GM19025 (cell line): ENCODE data around the gene DPEP3.
A peak's percentile ranks its signal among the peaks of the same experiment; 100 is the strongest.
"Not testable (repeated sequence)": the region's sequence is repeated elsewhere in the genome, so short reads cannot be mapped to it uniquely, and the experiment has no call there.

ENCODE experiments used
- ATAC-seq: cut with Tn5 transposase; IDR thresholded peaks from one replicate; pipeline ENCODE4 v1.9.1; 2021; ENCODE audit warnings: mild to moderate bottlenecking, low read depth, moderate library complexity; ENCODE audit not compliant: unreplicated experiment

Gene DPEP3

DNA sequence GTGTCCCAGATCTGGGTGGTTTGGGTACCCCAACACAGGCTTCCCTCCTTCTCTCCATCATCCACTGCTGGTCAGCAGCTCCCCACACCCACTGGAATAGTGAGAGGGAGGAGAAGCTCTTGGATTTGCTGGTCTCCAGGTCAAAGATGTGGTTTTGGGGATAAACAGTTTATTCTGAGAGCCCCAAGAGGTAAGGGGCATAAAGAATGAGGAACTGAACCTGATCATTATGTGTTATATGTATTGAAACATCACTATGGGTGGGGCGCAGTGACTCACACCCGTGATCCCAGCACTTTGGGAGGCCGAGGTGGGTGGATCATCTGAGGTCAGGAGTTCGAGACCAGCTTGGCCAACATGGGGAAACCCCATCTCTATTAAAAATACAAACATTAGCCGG lies 15.1 kb upstream of the DPEP3 start:
- ATAC-seq: no peak

DNA sequence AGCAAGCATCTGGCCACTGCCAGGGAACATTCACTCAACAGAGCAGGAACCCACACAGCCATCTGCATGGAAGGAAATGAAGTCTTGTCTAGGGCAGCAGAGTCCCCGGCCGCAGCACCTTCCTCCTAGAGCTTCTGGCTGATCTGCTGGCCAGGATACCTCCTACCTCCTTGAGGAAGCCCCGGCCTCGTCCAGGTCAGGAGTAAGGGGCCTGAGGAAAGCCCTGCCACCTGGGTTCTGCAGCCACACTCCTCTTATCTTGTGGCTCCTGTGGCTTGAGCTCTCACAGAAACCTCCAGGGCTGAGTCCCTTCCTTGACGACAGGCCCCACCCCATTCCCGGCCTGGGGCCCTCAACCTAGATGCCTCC lies 13.7 kb upstream of the DPEP3 start:
- ATAC-seq: not testable (repeated sequence)

DNA sequence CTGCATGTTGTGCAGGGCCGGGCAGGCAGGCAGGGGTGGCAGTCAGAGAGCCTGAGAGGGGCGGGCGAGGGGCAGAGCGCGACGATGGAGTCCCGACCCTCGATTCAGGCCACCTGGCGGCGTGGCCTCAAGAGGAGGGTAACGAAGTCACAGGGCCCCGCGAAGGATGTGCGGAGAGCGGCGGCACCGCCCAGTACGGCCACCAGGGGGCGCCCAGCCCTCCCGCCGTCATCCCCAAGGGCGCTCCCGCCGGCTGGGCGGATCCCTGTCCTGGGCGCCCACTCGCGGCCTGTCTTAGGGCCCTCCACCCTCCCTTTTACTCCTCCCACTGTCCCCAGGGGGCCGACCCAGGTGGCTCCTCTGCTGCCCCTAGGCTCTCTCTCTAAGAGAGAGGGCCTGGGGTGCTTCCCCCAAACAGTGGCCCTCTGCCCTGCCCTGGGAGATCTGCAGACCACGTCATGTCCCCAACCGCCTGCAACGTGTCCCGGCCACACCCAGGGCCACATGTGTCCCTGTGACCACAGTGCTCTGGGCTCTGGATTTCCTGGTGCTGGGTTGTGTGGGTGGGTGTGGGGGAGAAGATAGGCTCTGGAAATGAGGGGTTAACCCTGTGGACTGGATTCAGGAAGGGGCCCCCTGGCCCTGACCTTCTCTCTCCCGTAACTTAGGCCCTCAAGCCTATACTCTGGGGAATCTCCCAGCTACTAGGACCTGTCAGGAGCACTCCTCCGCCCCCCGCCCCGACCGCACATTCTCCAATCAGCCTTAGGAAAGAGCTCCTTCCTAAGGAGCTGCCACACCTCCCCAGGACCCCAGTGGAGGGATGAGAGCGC lies 13.1 kb upstream of the DPEP3 start:
- peak; percentile 61 for ATAC-seq

DNA sequence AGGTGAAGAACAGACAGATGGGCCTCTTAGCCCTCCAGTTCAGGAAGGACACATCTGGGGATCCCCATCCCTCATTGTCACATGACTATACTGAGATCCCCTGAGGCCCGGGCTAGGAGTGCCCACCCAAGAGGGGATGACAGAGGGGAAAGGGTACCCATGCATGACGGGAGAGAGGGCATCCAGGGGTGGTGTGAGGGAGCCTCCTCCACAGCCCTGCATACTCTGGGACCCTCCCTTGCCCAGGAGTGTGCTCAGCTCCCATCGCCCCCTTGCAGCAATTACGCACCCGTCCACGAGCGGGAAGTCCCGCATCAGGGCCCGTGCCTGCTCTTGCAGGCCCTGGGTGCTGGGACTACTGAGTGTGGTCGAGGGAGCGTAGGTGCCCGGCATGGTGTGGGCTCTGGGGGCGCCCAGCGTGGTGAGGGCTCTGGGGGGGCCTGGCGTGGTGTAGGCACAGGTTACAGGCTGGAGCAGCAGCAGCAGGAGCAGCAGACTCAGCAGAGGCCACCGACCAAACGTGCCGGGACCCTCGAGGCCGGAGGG lies 12.4 kb upstream of the DPEP3 start:
- ATAC-seq: no peak

DNA sequence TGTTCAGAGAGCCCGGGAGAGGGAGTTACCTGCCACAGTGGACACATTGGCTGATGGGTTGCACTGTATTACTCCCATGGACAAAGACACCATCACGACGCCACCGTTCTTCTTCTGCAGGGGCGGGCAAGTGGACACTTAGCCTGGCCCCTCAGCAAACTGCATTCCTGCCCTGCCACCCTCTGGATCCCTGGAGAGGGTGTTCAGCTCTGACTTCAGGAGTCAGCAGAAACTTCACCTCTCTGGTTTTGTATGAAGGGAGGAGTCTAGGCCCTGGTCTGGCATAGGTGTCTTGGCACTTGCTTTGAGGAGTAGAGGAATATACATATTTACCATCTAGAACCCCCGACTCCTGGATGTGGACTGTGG lies 9.7 kb upstream of the DPEP3 start:
- no peak for ATAC-seq

DNA sequence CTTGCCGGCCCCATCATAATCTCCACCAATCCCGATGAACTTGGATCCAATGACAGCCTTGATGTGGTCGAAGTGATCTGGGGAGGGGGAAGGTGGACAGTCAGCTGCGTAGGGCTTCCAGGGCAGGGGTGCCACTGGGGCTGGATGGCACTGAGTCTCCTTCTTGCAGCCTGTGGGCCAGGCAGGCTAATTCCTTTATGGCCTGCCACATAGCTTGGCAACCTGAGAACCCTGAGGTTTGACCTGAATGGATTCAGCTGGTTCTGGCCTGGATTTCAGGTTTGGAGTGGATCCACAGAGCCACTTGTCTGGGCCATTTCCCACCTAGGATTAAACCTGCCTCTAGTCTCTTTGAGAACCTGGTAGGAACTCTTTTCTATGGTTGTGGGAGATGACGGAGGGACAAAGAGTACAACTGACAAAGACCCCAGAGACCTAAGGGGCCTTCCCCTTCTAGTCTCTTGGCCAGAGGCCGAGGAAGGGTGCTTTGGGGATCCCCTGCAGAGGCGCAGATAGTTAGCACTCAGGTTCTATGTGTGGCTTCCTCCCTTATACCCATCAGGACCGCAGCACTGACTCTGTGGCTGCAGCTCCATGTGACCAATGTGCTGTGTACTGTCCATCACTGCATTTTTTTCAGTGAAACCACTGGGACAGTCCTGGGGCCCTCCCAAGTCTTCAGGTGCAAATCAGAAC lies 9.2 kb upstream of the DPEP3 start:
- no peak for ATAC-seq

DNA sequence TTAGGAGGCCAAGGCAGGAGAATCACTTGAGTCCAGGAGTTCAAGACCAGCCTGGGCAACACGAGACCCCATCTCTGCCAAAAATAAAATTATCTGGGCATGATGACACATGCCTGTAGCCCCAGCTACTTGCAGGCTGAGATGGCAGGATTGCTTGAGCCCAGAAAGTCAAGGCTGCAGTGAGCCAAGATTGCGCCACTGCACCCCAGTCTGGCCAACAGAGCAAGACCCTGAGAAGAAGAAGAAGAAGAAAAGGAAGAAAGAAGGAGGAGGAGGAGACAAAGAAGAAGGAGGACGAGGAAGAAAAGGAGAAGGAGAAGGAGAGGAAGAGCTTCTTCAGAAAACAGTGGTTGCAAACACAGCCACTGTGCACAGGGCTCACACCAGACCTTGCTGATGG lies 8.4 kb upstream of the DPEP3 start:
- ATAC-seq: no peak

DNA sequence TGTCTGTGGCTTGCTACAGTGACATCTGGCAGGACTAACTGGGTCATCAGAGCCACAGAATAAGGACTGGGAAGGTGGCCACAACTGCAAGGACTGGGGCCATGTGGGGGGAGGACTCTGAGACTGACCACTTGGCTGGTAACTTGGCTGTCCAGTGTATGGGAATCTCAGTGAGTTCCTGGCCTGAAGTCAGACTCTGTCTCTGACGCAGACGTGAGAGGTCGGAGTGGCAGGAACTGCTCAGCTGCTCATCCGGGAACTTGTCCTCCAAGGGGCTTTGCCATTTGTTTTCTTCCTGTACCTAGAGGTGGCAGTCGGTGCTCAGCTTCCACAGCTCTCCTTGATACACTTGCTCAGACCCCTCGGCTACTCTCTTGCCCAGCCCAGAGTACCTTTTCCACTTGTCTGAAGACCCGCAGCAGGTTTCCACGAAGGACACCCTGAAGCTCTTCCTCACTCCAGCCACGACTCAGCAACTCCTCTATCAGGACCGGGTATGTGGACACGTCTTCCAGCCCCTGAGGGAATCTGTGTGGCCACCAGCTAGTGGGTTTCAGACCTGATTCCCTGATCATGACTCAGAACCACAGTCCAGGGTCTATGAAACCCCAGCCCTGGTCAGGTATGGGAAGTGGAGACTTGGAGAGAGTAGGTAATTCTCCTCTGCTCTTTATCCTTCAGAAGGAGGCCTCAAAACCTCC lies 7.3 kb upstream of the DPEP3 start:
- ATAC-seq: no peak

DNA sequence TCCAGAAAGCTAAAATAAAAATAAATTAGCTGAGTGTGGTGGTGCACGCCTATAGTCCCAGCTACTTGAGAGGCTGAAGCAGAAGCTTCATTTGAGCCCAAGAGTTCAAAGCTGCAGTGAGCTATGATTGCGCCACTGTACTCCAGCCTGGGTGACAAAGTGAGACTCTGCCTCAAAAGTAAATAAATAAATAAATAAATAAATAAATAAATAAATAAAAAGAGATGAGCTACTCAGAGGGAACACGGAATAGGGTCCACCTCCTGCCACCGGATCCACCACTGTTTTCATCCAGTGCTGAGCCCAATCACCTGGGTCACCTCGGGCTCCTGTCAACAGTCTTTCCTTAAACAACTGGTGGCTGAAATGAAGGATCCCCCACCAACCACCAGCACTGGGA lies 6.7 kb upstream of the DPEP3 start:
- no peak for ATAC-seq

DNA sequence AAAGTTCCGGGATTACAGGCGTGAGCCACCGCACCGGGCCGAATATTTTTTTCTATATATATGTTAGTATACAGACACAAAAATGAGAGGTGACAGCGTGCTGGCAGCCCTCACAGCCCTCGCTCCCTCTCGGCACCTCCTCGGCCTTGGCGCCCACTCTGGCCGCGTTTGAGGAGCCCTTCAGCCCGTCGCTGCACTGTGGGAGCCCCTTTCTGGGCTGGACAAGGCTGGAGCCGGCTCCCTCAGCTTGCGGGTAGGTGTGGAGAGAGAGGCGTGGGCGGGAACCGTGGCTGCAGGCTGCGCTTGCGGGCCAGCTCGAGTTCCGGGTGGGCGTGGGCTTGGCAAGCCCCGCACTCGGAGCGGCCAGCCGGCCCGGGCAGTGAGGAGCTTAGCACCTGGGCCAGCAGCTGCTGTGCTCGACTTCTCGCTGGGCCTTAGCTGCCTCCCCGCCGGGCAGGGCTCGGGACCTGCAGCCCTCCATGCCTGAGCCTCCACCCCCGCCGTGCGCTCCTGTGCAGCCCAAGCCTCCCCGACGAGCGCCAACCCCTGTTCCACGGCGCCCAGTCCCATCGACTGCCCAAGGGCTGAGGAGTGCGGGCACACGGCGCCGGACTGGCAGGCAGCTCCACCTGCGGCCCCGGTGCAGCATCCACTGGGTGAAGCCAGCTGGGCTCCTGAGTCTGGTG lies 1.9 kb upstream of the DPEP3 start:
- no peak for ATAC-seq

DNA sequence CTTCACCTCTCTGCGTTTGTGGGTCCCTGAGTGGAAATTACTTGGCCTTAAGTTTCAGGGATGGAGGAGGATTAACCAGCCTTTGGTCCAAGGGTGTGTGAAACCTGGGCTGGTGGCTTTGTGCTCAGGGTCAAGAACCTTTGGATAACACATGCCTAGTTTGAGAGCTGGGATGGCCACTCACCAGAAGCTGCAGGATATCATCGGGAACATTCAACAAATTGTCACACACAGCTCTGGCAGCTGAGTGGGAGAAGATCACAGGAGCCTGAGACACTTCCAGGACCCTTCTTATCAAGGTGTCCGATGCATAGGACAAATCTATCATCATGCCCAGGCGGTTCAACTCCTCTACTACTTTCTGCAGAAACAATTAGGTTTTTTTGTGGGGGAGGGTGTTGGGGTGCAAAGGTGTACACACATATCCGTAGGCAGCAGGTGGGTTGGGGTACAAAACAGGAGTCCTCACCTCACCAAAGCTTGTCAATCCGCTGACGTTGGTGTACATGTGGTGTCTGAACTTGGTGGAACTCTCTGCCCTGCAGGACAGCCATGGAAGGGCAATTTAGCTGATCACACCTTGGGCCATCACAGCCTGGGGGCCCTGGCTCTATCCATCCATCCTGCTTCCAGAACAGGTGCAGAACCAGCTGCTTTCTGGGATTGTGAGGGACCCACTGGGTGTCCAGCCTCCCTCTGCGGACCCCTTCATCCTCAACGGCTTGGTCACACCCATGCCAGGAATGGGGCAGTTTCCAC lies 2.7 kb downstream of the DPEP3 start:
- no peak for ATAC-seq

DNA sequence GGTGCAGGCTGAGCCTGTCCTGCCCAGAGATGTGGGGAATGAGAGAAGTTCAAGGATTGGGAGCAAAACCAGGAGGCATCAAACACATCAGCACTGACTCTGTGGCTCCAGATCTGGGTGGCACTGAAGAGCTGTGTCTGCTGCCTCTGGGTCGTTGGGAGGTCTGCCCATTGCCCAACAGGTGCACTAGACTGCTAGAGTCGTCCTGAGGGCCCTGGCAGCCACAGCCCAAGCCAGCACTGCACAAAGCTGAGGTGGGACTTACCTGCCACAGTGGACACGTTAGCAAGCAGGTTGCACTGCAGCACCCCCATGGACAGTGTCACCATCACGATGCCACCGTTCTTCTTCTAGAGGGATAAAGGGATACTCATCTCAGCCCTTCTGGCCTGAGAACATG lies 3.3 kb downstream of the DPEP3 start:
- ATAC-seq: no peak

DNA sequence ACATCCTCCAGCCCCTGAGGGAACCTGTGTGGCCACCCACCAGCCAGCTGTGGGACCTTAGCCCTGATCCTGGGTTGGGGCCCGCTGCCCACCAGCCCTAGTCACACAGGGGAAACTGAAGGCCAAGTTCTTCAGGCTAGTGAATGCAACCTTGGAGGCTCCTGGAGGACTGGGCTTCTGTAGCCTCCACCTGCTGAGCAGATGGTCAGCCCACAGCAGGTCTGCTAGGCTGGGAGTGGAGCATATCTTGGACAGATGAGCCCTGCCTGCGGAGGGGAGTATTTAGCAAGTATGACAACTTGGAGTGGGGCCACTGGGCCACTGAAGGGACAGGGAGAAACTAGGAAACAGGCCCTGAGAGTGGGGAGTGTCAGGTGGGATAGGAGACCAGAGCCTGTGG lies 4.1 kb downstream of the DPEP3 start:
- no peak for ATAC-seq

DNA sequence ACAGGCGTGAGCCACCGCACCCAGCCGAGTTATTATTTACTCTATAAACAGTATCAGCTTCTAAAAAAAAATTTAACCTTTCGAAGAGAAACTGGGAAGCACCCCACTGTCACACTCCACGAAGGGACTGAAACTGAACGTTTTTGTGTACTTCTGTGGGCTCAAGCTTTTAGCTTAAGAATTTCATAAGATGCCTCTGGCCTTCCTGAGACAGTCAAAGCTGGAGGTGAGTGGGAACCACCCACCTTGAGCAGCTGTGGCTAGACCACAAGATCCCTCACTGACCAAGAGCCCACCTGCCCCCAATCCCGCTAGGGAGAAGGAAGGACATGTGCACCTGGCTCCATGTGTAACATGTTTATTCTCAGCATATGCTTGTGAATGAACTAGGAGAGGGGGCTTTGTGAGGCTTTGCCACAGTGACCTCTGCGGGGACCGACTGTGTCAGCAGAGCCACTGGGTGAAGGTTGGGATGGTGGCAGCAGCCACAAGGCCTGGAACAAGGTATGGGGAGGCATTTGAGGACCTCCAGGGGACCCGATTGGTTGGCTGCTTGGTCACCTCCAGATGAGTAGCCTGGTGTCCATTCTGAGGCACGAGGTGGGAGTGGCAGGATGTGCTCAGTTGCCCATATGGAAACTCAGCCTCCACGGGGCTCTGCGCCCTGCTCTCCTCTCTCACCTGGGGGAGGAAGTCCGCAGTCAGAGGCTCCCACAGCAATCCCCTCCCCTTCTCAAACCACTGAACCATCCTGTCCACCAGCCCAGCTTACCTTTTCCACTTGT lies 4.8 kb downstream of the DPEP3 start:
- ATAC-seq: no peak

DNA sequence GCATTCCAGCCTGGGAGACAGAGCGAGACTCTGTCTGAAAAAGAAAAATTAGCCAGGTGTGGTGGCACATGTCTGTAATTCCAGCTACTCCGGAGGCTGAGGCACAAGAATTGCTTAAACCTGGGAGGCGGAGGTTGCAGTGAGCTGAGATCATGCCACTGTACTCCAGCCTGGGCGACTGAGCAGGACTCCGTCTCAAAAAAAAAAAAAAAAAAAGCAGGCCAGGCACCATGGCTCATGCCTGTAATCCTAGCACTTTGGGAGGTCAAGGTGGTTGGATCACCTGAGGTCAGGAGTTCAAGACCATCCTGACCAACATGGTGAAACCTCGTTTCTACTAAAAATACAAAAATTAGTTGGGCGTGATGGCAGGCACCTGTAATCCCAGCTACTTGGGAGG lies 8.0 kb downstream of the DPEP3 start:
- not testable (repeated sequence) for ATAC-seq

DNA sequence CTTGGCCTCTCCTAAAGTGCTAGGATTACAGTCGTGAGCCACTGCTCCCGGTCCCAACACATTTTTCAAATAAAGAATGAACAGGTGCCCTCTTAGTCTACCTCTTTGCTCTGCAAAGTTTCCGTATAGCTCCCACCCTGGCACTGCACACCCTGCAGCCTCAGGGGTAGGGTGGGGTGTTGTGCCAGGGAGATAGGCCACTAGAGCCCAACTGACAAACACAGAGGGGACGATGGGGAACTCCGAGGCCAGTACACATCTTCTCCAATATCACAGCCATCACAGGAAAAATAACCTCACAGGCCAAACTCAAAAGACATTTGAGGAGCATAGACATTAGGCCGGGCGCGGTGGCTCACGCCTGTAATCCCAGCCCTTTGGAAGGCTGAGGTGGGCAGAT lies 9.2 kb downstream of the DPEP3 start:
- ATAC-seq: no peak

DNA sequence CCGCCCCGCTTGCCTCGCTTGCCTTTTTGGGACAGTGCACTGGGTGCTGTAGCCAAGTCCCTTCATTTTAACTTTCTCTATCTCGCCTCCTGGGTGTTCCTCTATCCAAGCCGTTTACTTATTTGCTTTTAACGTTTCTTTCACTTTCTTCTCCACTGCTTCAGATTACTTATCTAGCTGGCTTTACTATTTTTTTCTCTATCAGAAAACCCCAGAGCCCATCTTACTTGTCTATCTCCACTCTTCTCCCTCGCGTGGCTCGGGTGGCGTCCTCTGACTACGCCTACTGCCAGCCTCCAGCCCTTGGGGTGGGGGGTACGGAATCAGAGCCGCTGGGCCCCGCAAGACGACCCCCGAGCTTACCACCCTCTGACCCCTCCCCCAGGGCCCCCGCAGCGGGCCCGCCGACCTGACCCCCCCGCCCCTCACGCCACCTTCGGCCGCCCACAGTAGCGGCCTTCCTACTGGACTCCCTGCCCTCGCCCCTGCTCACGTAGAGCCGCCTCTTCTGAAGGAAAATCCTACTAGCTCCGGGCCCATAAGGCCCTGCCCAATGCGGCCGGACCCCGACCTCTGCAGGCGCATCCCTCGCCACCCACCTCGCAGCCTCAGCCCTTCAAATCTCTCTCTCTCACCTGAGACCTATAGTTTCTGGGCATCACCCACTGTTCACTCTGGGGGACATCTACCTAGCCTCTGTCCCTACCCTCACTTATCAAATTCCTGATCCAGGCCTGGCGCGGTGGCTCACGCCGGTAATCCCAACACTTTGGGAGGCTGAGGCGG lies 10.9 kb downstream of the DPEP3 start:
- peak; percentile 10 for ATAC-seq

DNA sequence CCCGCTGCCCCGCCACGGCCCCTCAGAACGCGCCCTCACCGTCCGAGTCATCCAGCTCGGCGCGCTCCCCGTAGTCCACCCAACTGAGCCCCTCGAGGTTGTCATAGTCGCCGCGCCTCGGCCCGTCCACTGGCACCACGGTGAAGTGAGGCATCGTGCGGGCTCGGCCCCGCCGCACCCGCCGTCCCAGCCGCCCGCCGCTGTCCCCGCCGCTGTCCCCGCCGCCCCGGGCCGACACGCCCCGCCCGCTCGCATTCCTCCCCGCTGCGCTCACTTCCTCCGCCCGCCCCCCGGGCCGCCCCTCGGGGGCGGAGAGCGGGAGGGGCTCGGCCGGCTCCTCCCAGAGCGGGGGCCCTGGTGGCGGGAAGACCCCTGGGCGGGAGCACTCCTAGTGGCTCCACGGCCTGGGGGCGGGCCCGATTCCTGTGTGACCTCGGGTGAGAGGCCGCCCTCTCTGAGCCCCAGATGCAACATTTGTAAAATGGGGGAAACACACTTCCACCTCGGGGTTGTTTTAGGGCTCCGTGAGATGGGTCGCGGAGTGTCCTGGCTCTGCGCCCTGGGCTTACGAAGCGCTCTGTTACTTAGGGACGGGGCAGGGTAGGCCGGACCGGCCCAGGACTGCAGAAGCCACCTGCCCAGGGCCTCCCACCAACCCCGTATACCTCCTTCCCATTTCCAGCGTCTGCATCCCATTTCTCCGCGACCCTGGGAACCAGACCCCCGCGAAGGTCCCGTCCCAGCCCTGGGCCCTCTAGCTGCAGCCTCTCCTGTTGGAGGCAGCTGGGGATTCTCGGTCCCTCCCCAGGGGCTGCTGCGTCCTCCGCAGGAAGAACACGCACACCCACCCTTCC lies 11.7 kb downstream of the DPEP3 start, which contains the start of gene SLC12A4:
TSS of gene SLC12A4 (minus strand) at position 238 of the 854 bp plus-strand sequence. CDS start at position 154, 84 bp downstream.
- peak; percentile 75 for ATAC-seq
